ENCODE data around the gene ATP6V1A.

Gene ATP6V1A

GRCh38 chr3:113747283-113748046, 630 bp downstream of the ATP6V1A start:
- peak; percentile 71 for DNase-seq

GRCh38 chr3:113751141-113751540, 4.3 kb downstream of the ATP6V1A start:
- peak; percentile 65 for DNase-seq

DNA sequence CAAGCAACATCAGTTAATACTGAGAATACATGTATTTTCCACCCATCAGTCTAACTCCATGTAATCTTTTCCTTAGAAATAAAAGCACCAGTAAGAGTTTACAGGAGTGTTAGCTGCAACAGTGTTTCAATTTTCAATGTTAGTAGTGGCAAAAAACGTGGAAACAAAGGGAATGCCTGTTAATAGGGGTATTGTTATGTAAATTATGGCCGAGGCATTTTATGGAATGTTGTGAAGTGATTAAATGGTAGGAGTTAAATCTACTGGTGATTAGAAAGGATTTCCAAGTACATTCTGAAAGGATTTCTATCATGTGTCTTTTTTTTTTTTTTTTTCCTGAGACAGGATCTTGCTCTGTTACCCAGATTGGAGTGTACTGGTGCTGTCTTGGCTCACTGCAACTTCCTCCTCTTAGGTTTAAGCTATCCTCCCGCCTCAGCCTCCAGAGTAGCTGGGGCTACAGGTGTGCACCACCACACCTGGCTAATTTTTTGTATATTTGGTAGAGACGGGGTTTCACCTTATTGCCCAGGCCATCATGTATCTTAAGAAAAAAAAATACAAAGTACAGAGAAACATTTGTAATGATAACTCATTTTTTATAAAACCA, 6.6 kb downstream of the ATP6V1A start:
- no peak for DNase-seq

GRCh38 chr3:113754494-113755159, 7.8 kb downstream of the ATP6V1A start:
- DNase-seq: peak; percentile 69

GRCh38 chr3:113758389-113759024, 11.7 kb downstream of the ATP6V1A start:
- no peak for DNase-seq

DNA sequence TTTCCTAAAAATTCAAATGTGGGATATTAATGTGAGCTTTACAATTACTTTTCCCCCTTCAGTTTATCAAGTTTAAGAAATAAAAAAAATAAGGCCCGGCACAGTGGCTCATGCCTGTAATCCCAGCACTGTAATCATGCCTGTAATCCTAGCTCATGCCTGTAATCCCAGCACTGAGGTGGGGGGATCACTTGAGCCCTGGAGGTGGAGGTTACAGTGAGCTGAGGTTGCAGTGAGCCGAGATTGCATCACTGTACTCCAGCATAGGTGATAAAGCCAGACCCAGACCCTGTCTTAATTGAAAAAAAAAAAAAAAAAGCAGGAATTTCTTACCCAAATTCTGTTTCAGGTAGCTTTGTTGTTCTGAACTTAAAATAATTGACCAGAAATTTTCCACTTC, 17.9 kb downstream of the ATP6V1A start:
- no peak for DNase-seq

DNA sequence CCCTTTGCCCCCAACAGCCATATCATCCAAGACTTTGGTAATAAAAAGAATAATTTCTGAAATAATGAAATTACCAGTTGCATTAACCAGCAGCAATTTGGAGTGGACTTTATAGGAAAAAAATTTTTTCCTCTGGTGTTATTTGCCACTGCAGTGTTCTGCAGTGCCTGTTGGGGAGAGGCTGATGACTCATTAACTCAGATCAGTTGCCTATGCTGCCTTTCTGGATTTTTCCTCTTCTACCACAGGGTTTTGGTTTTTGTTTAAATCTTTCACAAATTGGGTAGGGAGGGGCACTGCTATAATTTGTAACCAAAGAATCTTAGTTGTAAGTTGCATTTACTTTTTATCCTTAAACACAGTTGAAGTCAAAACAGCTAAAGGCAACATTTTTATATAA, 22.7 kb downstream of the ATP6V1A start:
- DNase-seq: peak; percentile 63

DNA sequence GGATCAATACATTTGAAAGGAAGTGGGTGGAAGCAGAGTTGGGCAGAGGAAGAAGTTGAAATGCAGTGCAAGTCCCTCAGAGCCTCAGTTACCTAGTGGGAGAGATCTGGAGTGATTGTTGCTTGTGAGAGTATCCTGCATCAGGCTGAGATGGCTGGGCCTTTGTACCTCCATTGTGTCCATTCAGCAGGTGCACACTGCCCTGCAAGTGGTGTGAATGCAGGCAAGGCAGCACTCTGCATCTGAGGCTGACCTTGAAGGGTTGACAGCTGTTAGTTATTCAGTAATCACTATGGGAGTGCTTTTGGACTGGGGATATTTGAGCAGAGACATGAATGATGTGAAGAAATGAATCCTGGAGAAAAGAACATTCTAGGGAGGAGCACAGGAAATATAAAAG, 25.2 kb downstream of the ATP6V1A start:
- no peak for DNase-seq

DNA sequence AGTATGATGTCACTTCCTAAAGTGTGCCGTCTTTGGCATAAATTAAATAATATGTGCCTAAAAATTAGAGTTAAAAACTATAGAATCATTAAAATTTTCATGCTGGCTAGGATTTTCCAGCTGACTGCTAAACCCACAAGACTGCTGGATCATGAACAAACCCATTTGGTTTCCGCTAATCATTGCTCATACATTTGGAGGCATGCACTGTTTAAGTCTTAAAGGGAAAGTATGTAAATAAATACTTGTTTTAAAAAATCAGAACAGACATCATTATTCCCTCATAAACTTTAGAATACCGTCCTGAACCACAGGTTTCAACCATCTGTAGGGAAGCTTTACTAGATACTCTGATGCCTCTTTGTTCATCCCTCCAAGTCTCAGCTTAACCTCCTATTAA, 26.5 kb downstream of the ATP6V1A start:
- peak; percentile 24 for DNase-seq

DNA sequence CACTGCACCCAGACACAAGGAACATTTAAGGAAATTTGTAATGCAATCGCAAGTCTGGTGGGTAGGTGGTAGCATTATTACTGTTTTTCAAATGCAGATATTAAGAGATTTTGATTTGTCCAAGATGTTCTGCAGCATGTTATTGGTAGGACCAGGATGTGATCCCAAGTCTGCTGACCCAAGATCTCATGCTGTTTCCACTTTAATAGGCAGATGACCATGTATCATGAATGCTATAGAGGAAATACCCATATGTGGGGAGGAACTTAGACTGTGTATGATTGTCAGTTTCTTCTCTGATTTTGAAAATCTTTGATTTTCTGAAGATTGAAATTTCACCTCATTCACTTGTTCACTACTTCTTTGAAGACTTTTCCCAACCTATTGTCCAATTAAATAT, 28.7 kb downstream of the ATP6V1A start:
- peak; percentile 60 for DNase-seq

- no peak for DNase-seq
Measured at GRCh38 chr3:113776564-113776963, 29.7 kb downstream of the ATP6V1A start.

DNA sequence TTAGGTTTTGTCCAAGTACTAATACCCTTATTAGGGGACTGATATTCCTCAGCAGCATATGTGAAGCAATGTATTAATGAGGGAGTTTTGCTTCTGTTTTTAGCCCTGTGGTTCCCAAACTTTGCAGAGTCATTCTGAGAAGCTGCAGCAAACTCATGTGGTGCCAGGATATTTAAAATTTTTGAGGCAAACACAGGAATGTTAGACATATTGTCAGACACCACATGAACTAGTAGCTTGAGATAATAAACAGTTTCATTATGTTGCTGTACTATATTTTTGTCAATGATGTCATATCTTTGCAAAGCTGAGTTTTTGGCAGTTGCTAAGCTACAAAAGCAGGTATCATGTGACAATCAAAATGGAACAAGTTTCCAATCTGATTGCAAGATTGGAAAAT, 36.6 kb downstream of the ATP6V1A start:
- peak; percentile 68 for DNase-seq

DNA sequence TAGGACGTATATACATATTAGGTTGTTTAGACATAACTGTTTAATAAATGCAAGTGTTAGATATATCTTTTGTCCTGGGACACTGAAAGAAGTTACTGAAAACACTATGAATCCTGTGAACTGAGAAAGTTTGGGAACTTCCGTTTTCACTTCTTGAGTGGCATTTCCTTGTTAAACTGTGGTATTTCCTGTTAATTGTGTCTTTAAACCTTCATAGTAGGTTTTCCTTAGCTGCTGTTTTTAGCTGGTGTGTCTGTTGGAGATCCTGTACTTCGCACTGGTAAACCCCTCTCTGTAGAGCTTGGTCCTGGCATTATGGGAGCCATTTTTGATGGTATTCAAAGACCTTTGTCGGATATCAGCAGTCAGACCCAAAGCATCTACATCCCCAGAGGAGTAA, 37.1 kb downstream of the ATP6V1A start:
- peak; percentile 48 for DNase-seq

DNA sequence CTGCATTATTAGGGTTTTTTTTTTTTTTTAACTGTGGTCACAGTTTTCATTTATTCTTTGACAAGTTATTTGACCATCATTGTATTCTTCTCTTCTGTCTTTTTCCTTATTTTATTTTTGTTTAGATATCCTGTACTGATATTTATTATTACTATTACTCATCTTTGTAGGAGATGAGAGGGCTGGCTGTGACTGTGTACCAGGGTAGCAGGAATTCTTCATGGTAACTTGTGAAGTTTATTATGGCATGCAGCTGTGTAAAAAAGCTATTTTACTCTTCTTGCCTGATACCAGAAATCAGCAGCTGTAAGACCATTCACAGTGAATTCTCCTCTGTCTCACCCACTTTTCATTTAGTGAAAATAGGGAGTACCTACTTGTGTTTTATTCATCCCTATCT, 44.5 kb downstream of the ATP6V1A start:
- no peak for DNase-seq

GRCh38 chr3:113794526-113794925, 47.7 kb downstream of the ATP6V1A start:
- DNase-seq: no peak

GRCh38 chr3:113795693-113796092, 48.9 kb downstream of the ATP6V1A start:
- no peak for DNase-seq

GRCh38 chr3:113802795-113803455, 56.1 kb downstream of the ATP6V1A start:
- DNase-seq: peak; percentile 25

DNA sequence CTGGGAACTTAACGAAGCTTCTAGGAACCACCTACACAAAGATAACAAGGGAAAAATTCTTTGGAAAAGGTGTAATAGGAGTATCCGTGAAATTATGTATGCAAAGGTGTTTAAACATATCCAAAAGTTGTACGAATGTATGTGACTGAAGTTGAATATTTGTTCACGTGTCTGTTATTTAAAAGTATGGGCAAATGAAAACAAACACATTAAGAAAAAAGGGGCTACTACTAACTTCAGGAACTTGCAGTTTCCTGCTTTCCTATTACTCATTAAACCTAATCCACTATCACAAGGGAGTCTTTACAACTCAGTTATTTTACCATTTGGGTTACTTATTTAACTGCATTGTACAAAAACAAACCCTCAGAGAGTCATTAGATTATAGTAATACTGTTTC, 57.8 kb downstream of the ATP6V1A start:
- no peak for DNase-seq

- DNase-seq: no peak
Measured at GRCh38 chr3:113805249-113805648, 58.4 kb downstream of the ATP6V1A start.

GRCh38 chr3:113812854-113813253, 66.0 kb downstream of the ATP6V1A start:
- DNase-seq: no peak

DNA sequence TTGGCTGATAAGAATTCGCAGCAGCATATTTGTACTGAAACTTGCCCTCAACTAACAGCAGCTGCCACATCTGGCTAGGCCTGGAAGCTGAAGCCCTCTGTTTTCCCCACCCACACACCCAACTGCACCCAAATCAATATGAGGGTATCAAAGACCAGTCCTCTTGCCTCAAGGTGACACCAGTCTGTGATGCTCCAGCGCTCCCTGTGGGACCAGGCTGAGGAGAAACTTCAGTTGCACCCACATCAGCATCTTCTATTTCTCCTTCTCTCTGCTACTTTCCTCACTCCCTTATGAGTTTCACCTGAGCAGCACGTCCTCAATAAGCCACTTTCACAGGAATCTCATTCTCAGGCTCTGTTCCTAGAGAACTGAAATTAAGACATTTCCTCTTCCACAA, 73.0 kb downstream of the ATP6V1A start:
- no peak for DNase-seq

GRCh38 chr3:113825090-113825489, 78.3 kb downstream of the ATP6V1A start:
- DNase-seq: peak; percentile 57

DNA sequence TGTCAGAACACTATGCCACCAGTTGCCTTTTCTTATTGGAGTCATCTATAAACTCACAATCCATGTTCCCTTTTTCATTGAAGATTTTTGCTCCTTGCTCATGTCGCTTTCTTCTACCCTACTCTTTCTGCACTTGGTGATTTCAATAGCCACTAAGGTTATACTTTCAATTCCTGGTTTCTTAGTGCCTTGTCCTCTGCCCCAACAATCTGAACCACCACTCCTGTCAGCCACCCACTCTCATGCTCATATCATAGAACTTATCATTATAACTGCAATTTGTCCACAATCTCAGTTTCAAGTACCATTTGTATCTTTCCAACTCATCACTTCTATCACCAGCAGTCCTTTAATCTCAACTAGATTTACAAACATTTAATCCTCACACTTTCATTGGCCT, 81.8 kb downstream of the ATP6V1A start:
- DNase-seq: peak; percentile 47
